Measurements from ENCODE around the gene ANXA5.
"Not testable (repeated sequence)": the region's sequence is repeated elsewhere in the genome, so short reads cannot be mapped to it uniquely, and the experiment has no call there.

ANXA5 gene
- 61.5 to 80.0 (median 77.3) reads per million in 4 donors for total RNA-seq

GRCh38 chr4:121696581-121697461 lies at the start of gene ANXA5:
Gene ANXA5, minus strand, starts transcription at chr4:121696980. Its CDS starts 391 bp downstream, at chr4:121696589.
- DNase-seq: peak; percentile 49 to 86 (median 62)

- no peak for DNase-seq
Measured at GRCh38 chr4:121742794-121743193, 46.0 kb upstream of the ANXA5 start.

- DNase-seq: no peak
Measured at GRCh38 chr4:121741751-121742150, 45.0 kb upstream of the ANXA5 start.

- no peak for DNase-seq
Measured at GRCh38 chr4:121740796-121741409, 44.1 kb upstream of the ANXA5 start.

- DNase-seq: no peak
Measured at GRCh38 chr4:121739575-121739974, 42.8 kb upstream of the ANXA5 start.

- no peak for DNase-seq
Measured at GRCh38 chr4:121738780-121739535, 42.2 kb upstream of the ANXA5 start.

GRCh38 chr4:121737846-121738554 lies 41.2 kb upstream of the ANXA5 start:
- DNase-seq: no peak

GRCh38 chr4:121736735-121737351 lies 40.1 kb upstream of the ANXA5 start:
- DNase-seq: peak in 1 of 5 donors; percentile 21

- no peak for DNase-seq
Measured at GRCh38 chr4:121734571-121734970, 37.8 kb upstream of the ANXA5 start.

- no peak for DNase-seq
Measured at GRCh38 chr4:121733942-121734341, 37.2 kb upstream of the ANXA5 start.

GRCh38 chr4:121729753-121730152 lies 33.0 kb upstream of the ANXA5 start:
- not testable (repeated sequence) for DNase-seq

- no peak for DNase-seq
Measured at GRCh38 chr4:121728798-121729226, 32.0 kb upstream of the ANXA5 start.

GRCh38 chr4:121728066-121728465 lies 31.3 kb upstream of the ANXA5 start:
- DNase-seq: no peak

GRCh38 chr4:121726642-121727268 lies 30.0 kb upstream of the ANXA5 start:
- DNase-seq: peak in 1 of 5 donors; percentile 65

GRCh38 chr4:121724671-121725070 lies 27.9 kb upstream of the ANXA5 start:
- DNase-seq: no peak

GRCh38 chr4:121721700-121722099 lies 24.9 kb upstream of the ANXA5 start:
- no peak for DNase-seq

- no peak for DNase-seq
Measured at GRCh38 chr4:121720109-121720508, 23.3 kb upstream of the ANXA5 start.

- DNase-seq: no peak
Measured at GRCh38 chr4:121717680-121718237, 21.0 kb upstream of the ANXA5 start.

GRCh38 chr4:121714548-121714947 lies 17.8 kb upstream of the ANXA5 start:
- DNase-seq: no peak

GRCh38 chr4:121712783-121713182 lies 16.0 kb upstream of the ANXA5 start:
- no peak for DNase-seq

GRCh38 chr4:121712001-121712651 lies 15.3 kb upstream of the ANXA5 start:
- no peak for DNase-seq
